ENCODE data around the gene IQCN. TPM values are rescaled to one million over a fixed set of nuclear protein-coding genes. Genes with fewer than 3 reads are reported as not detected.

IQCN gene
- total RNA-seq, 1 donor from 2014 or later: 4.9 TPM

DNA sequence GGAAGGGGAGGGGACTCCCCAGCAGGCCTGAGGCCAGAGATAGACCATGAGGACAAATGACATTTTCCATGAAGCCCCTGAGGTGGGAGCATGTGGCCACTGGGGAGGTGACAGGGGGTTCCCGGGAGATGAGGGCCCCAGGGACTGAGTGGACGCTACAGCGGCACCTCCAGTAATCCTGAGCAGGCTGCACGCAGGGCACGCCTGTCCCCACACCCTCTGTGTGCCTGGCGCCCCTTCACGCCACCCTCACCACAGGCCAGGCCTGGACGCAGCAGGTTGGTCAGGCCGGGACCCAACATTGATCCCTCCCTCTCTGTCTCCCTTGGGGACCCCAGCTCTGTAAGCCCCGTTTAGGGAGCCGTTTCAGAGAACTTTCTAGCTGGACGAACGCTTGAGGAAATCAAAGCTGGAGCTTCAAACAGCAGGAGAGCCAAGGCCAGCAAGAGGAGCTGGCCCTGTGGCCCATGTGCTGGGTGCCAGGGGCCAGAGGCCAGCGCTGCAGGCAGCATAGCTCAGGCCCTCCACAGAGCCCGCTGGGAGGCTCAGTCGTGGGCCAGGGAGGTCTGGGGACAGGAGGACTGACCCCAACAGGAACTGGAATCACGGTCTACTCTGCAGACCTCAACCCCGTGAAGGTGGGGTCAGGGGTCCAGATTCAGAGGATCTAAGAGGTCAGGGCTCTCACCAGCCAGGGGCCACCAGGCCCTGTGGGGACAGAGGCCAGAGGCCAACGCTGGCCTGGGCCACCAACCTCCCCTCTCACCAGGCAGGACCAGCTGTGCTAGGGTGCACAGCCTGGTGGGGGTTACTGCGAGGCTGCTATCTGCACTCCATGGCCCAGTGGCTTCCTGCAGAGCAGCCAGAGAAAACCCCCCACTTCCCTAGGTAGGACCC lies 34.0 kb upstream of the IQCN start:
- ATAC-seq: no peak
- H3K4me3 ChIP-seq: no peak overlapping the region
- DNase-seq: no peak
- intact Hi-C loops (cut with DNase I): no loop called here
- H3K9me3 ChIP-seq: no peaks in the 10 kb centered on the region
- TF ChIP-seq, protein P1, sequence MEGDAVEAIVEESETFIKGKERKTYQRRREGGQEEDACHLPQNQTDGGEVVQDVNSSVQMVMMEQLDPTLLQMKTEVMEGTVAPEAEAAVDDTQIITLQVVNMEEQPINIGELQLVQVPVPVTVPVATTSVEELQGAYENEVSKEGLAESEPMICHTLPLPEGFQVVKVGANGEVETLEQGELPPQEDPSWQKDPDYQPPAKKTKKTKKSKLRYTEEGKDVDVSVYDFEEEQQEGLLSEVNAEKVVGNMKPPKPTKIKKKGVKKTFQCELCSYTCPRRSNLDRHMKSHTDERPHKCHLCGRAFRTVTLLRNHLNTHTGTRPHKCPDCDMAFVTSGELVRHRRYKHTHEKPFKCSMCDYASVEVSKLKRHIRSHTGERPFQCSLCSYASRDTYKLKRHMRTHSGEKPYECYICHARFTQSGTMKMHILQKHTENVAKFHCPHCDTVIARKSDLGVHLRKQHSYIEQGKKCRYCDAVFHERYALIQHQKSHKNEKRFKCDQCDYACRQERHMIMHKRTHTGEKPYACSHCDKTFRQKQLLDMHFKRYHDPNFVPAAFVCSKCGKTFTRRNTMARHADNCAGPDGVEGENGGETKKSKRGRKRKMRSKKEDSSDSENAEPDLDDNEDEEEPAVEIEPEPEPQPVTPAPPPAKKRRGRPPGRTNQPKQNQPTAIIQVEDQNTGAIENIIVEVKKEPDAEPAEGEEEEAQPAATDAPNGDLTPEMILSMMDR (IDR thresholded peaks at IDR 0.05): no peak
- no peaks in the 10 kb centered on the region for H3K27me3 ChIP-seq
- H3K4me1 ChIP-seq: peaks cover 38% of the 10 kb centered on the region
- H3K27ac ChIP-seq: peak overlapping the region; percentile 97
- H3K36me3 ChIP-seq: peaks cover 25% of the 10 kb centered on the region

DNA sequence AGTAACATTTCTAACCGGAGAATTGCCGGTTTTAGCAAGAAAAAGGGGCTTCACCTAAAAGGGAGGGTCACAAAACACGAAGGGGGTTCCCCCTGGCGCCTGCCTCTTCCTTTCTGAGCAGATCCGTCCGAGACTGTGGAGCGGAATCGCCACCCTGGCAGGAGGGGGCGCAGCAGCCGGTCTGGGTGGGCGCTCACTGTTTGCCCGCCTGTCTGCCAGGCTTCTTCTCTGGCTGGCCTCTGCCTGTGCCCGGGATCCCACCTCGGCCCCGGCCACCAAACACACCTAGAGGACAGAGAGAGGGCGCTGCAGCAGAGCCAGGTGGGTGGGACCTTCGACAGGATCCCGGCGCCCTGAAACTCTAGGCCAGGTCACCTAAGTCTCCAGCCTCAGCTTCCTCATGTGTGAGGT lies 33.0 kb upstream of the IQCN start:
- ATAC-seq (no peak), DNase-seq (no peak)
- no peak overlapping the region for H3K4me3 ChIP-seq
- H3K27ac ChIP-seq: peak overlapping the region; percentile 97
- intact Hi-C loops (cut with DNase I): no loop called here
- no peaks in the 10 kb centered on the region for H3K9me3 ChIP-seq
- H3K27me3 ChIP-seq: no peaks in the 10 kb centered on the region
- peaks cover 18% of the 10 kb centered on the region for H3K36me3 ChIP-seq
- TF ChIP-seq, protein P1 (IDR thresholded peaks at IDR 0.05): no peak
- peaks cover 46% of the 10 kb centered on the region for H3K4me1 ChIP-seq

DNA sequence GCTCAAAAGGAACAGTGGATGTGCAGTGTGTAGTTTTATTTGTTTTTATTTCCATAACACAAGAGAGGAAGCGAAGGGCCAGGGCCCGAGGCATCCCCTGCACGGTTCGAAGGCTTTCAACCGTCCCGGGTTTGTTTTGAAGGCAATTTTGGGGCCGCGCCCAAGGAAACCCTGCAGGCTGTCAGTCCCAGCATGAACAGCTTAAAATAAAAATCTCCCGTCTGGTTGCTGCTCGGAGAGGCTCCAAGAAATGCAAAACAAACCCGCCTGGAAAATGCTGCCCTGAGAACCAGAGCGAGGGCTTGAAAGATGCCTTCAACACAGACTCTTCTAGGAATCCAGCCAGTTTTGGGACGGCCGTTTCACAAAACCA lies 32.6 kb upstream of the IQCN start:
- Histone ChIP-seq H3K27ac (peak overlapping the region; percentile 97), H3K4me3 (no peak overlapping the region), H3K9me3 (no peaks in the 10 kb centered on the region), H3K27me3 (no peaks in the 10 kb centered on the region), H3K4me1 (peaks cover 46% of the 10 kb centered on the region), H3K36me3 (peaks cover 15% of the 10 kb centered on the region)
- ATAC-seq (no peak), DNase-seq (no peak)
- TF ChIP-seq, protein P1 (IDR thresholded peaks at IDR 0.05): no peak
- intact Hi-C loops (cut with DNase I): no loop called here

DNA sequence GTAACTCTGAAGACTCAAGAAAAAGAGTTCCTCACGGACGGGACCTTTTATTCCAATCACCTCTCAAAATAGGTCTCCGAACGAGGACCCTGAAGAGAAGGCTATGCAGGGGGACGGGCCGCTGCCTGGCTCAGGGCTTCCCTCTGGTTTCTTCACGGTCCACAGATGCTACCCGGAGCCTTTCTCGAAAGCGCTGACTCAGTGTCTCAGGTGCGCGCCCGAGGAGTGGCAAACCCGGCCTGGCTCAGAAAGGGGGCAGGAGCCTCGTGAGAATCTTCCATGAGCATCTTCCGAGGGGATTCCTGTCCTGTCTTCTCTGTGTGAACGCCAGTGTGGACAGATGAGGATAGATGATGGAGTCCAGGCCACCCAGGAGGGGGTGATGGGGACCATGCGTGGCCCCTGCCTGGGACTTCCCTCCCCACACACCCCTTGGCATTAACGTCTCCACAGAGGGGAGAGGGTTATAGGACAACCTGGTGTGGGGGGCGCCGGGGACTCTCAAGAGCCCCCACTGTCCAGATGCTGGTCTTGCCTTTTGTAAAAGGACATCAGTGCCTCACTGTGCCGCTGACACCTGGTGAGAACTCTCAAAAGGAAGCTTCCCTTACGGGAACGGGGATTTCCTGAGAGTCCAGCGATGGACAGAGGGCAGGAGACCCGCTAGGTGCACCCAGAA lies 32.1 kb upstream of the IQCN start:
- Histone ChIP-seq H3K4me1 (peaks cover 49% of the 10 kb centered on the region), H3K9me3 (no peaks in the 10 kb centered on the region), H3K27me3 (no peaks in the 10 kb centered on the region), H3K4me3 (no peak overlapping the region), H3K27ac (peak overlapping the region; percentile 97), H3K36me3 (peaks cover 15% of the 10 kb centered on the region)
- no peak for ATAC-seq
- DNase-seq: no peak
- intact Hi-C loops (cut with DNase I): no loop called here
- TF ChIP-seq, protein P1 (IDR thresholded peaks at IDR 0.05): no peak

DNA sequence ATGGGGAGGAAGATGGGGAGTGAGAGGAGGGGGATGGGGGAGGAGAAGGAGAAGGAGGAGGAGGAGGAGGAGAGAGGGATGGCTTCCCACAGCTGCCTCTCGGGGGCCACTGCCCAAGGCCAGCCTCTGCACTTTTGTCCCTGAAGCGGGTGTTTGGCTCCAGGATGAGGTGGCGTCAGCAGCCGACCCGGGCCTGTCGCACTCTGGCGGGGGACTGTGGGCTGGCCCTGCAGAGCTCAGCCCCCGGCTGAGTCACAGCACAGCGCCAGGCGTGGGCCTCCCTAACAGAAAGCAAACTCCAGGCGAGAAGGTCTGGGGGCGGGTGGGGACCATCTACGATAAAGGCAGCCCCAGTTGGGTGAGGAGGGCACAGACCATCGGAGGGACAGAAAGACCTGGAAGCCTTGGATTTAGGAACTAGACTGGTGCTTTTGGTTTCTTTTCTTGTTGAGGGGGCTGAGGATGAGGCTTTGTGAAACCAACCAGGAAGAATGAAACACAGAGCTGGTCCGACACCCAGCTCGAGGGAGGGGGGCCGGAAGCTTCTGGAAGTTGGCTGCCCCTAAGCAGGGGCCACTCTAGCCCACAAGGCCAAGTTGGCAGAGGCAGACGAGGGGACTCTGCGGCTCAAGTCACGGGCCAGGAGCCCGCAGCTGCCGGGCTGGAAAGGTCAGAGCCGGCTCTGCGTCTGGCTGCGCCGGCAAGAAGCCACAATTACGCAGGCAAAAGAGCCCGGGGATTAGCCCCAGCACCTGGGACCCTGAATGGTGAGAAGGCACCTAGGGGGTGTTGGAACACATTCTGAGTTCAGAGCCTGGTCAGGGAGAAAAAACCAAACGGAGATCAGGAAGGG lies 30.4 kb upstream of the IQCN start:
- DNase-seq (peak; percentile 91), ATAC-seq (peak; percentile 81)
- Histone ChIP-seq H3K27me3 (no peaks in the 10 kb centered on the region), H3K27ac (peak overlapping the region; percentile 97), H3K9me3 (no peaks in the 10 kb centered on the region), H3K4me1 (peaks cover 58% of the 10 kb centered on the region), H3K4me3 (peak overlapping the region; percentile 48), H3K36me3 (peaks cover 15% of the 10 kb centered on the region)
- intact Hi-C loops (cut with DNase I): no loop called here
- TF ChIP-seq, protein P1 (IDR thresholded peaks at IDR 0.05): no peak

Measured in upper lobe of right lung (tissue), 1 donor.